Adrenal gland (tissue), 5 donors: ENCODE results near the gene OR10A4.
"Not testable (repeated sequence)": the region's sequence is repeated elsewhere in the genome, so short reads cannot be mapped to it uniquely, and the experiment has no call there.

ENCODE experiments used
- POLR2A ChIP-seq, 2 donors: fragments of 450-650 bp; IDR thresholded peaks; one replicate each; pipeline ENCODE4 v1.6.1; 2017; ENCODE audit warnings: antibody characterized with exemption in 2 of 2, mild to moderate bottlenecking in 2 of 2, moderate library complexity in 1 of 2
- TF ChIP-seq, protein P1 (sequence below), 6 experiments: fragments of 450-650 bp in 4 of 6; fragments of 200-600 bp in 2 of 6; sonication (generic) in 1 of 6; IDR thresholded peaks; 1 replicate in 5 of 6; 2 replicates in 1 of 6; pipeline versions ENCODE4 v1.5.1 to v1.8.0; 2016 to 2021; ENCODE audit warnings: antibody characterized with exemption in 6 of 6, mild to moderate bottlenecking in 2 of 6, moderate library complexity in 1 of 6
- donor health status: DM: no; HTN: no; CAD: no.

DNA sequence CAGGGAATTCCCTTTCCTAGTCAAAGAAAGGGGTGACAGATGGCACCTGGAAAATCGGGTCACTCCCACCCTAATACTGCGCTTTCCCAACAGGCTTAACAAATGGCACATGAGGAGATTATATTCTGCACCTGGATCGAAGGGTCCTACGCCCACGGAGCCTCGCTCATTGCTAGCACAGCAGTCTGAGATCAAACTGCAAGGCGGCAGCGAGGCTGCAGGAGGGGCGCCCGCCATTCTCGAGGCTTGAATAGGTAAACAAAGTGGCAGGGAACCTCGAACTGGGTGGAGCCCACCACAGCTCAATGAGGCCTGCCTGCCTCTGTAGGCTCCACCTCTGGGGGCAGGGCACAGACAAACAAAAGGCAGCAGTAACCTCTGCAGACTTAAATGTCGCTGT, 28.4 kb downstream of the OR10A4 start:
- not testable (repeated sequence) for TF ChIP-seq POLR2A (IDR thresholded peaks at IDR 0.05)
- TF ChIP-seq, protein P1, sequence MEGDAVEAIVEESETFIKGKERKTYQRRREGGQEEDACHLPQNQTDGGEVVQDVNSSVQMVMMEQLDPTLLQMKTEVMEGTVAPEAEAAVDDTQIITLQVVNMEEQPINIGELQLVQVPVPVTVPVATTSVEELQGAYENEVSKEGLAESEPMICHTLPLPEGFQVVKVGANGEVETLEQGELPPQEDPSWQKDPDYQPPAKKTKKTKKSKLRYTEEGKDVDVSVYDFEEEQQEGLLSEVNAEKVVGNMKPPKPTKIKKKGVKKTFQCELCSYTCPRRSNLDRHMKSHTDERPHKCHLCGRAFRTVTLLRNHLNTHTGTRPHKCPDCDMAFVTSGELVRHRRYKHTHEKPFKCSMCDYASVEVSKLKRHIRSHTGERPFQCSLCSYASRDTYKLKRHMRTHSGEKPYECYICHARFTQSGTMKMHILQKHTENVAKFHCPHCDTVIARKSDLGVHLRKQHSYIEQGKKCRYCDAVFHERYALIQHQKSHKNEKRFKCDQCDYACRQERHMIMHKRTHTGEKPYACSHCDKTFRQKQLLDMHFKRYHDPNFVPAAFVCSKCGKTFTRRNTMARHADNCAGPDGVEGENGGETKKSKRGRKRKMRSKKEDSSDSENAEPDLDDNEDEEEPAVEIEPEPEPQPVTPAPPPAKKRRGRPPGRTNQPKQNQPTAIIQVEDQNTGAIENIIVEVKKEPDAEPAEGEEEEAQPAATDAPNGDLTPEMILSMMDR (IDR thresholded peaks at IDR 0.05), result not testable (repeated sequence)
